Keratinocyte (primary cell): ENCODE results near the gene ERBB4. TPM values are rescaled to one million over a fixed set of nuclear protein-coding genes. Genes with fewer than 3 reads are reported as not detected.

Experiments
- DNase-seq: peaks from one replicate; pipeline ENCODE4 v3.0.0-alpha.2; 2011; ENCODE audit warnings: low read depth, missing footprints, low spot score
- FAIRE-seq: peaks from 2 replicates; lab custom pipeline; 2011; peaks lifted over from hg19 to GRCh38; lab: Jason Lieb, UNC
- H2AFZ ChIP-seq: 2 replicates; pipeline ENCODE4 v1.6.0; 2012; ENCODE audit warnings: low read length, control low read depth, inconsistent platforms; ENCODE audit not compliant: control insufficient read depth
- H3K27ac ChIP-seq: 2 replicates; pipeline ENCODE4 v1.5.1; 2011; ENCODE audit warnings: low read length; ENCODE audit not compliant: control insufficient read depth, insufficient read depth
- H3K27me3 ChIP-seq: 3 replicates; pipeline ENCODE4 v1.6.0; 2011; ENCODE audit warnings: low read length; ENCODE audit not compliant: control insufficient read depth, insufficient read depth; ENCODE audit errors: extremely low read depth
- H3K36me3 ChIP-seq, 2 experiments: 2 replicates in 1 of 2; 3 replicates in 1 of 2; pipeline ENCODE4 v1.5.1; 2011; ENCODE audit warnings: low read length in 2 of 2, mild to moderate bottlenecking in 1 of 2; ENCODE audit not compliant: control insufficient read depth in 2 of 2, insufficient read depth in 2 of 2; ENCODE audit errors: extremely low read depth in 1 of 2
- H3K4me1 ChIP-seq: 3 replicates; pipeline ENCODE4 v1.5.1; 2011; ENCODE audit warnings: low read length; ENCODE audit not compliant: control insufficient read depth, insufficient read depth; ENCODE audit errors: extremely low read depth
- H3K4me2 ChIP-seq: 3 replicates; pipeline ENCODE4 v1.6.0; 2011; ENCODE audit warnings: low read depth, low read length; ENCODE audit not compliant: control insufficient read depth, insufficient read depth; ENCODE audit errors: extremely low read depth
- H3K4me3 ChIP-seq, 3 experiments: fragments of 200-600 bp in 1 of 3; sonication (generic) in 1 of 3; 2 replicates in 2 of 3; 3 replicates in 1 of 3; pipeline ENCODE4 v1.5.1; 2011 to 2016; ENCODE audit warnings: low read length in 3 of 3, mild to moderate bottlenecking in 3 of 3, control low read depth in 2 of 3, inconsistent platforms in 1 of 3, low read depth in 1 of 3, mixed read lengths in 1 of 3, mixed run types in 1 of 3, moderate library complexity in 1 of 3; ENCODE audit not compliant: control insufficient read depth in 2 of 3, insufficient read depth in 2 of 3; ENCODE audit errors: extremely low read depth in 1 of 3
- H3K79me2 ChIP-seq: 2 replicates; pipeline ENCODE4 v1.6.0; 2012; ENCODE audit warnings: low read length; ENCODE audit not compliant: control insufficient read depth, insufficient read depth
- H3K9ac ChIP-seq: 3 replicates; pipeline ENCODE4 v1.6.0; 2011; ENCODE audit warnings: low read length; ENCODE audit not compliant: control insufficient read depth, insufficient read depth; ENCODE audit errors: extremely low read depth
- H3K9me1 ChIP-seq: 3 replicates; pipeline ENCODE4 v1.6.0; 2011; ENCODE audit warnings: low read length; ENCODE audit not compliant: control insufficient read depth, insufficient read depth; ENCODE audit errors: extremely low read depth
- H3K9me3 ChIP-seq: 2 replicates; pipeline ENCODE4 v1.5.1; 2012; ENCODE audit warnings: low read depth, low read length; ENCODE audit not compliant: control insufficient read depth
- H4K20me1 ChIP-seq: 3 replicates; pipeline ENCODE4 v1.6.0; 2011; ENCODE audit warnings: low read length; ENCODE audit not compliant: control insufficient read depth, insufficient read depth; ENCODE audit errors: extremely low read depth
- CTCF ChIP-seq, 3 experiments: IDR thresholded peaks in 1 of 3; conservative IDR thresholded peaks in 1 of 3; optimal IDR thresholded peaks in 1 of 3; 2 replicates in 2 of 3; 3 replicates in 1 of 3; pipeline versions ENCODE3 to v1.5.1; 2011; ENCODE audit warnings: low read length in 3 of 3, mild to moderate bottlenecking in 3 of 3, moderate library complexity in 2 of 3, control low read depth in 1 of 3, inconsistent platforms in 1 of 3; ENCODE audit not compliant: insufficient read depth in 2 of 3; ENCODE audit errors: extremely low read depth in 1 of 3
- EZH2 ChIP-seq: IDR thresholded peaks from one replicate; pipeline ENCODE4 v1.6.1; 2012; ENCODE audit warnings: inconsistent platforms, mild to moderate bottlenecking, low read length, moderate library complexity
- dilution Hi-C: fragments of 300-500 bp; cut with MboI; formaldehyde crosslinking; loops from one replicate; pipeline ENCODE4 v1.7.0; 2020; ENCODE audit warnings: low sequenced_read_pairs; ENCODE audit not compliant: extremely low pct_ligation_motif_present
- polyA plus RNA-seq, 5 experiments: library from polyadenylated mRNA; depleted of rRNA in 3 of 5; stranded (reverse) in 3 of 5; stranded (forward) in 1 of 5; unstranded in 1 of 5; fragments of >200 nt; gene quantifications; 1 replicate in 1 of 5; 2 replicates in 3 of 5; 3 replicates in 1 of 5; pipeline versions ENCODE4 v1.2.1 to v1.2.3, GENCODE V29; 2011 to 2012; ENCODE audit warnings: missing spikeins in 2 of 5, low read depth in 1 of 5, low replicate concordance in 1 of 5

Gene ERBB4
- polyA plus RNA-seq, 1 donor (not counting 4 experiments of a cell fraction or from before 2014, with no cell fraction given) = 0.01 TPM

- Histone ChIP-seq H3K9ac (no peak overlapping the region), H3K4me2 (no peak overlapping the region), H3K9me1 (no peaks in the 10 kb centered on the region), H3K9me3 (no peaks in the 10 kb centered on the region), H3K79me2 (no peaks in the 10 kb centered on the region), H3K27me3 (no peaks in the 10 kb centered on the region), H4K20me1 (no peaks in the 10 kb centered on the region), H3K27ac (no peak overlapping the region), H3K4me3 (no peak overlapping the region), H3K36me3 (no peaks in the 10 kb centered on the region), H2AFZ (no peak overlapping the region), H3K4me1 (no peaks in the 10 kb centered on the region)
- dilution Hi-C loops = no loop called here
- DNase-seq (no peak), FAIRE-seq (no peak)
- no peak for TF ChIP-seq CTCF (optimal IDR thresholded peaks at IDR 0.05 in 1 of 3, IDR thresholded peaks at IDR 0.05 in 1 of 3, conservative IDR thresholded peaks at IDR 0.05 in 1 of 3; ENCODE audit: extremely low read depth in 1 of 3, insufficient read depth in 2 of 3, low read length in 3 of 3)
- no peak for TF ChIP-seq EZH2
Observed at GRCh38 chr2:211822686-211823335, 715.8 kb downstream of the ERBB4 start.

GRCh38 chr2:211816754-211817153 is 721.8 kb downstream of the ERBB4 start:
- Histone ChIP-seq H3K9me3 (no peaks in the 10 kb centered on the region), H4K20me1 (no peaks in the 10 kb centered on the region), H3K9ac (no peak overlapping the region), H3K4me1 (no peaks in the 10 kb centered on the region), H3K9me1 (no peaks in the 10 kb centered on the region), H3K79me2 (no peaks in the 10 kb centered on the region), H3K27ac (no peak overlapping the region), H3K4me2 (no peak overlapping the region), H3K4me3 (no peak overlapping the region), H3K36me3 (no peaks in the 10 kb centered on the region), H3K27me3 (no peaks in the 10 kb centered on the region), H2AFZ (no peak overlapping the region)
- no peak for FAIRE-seq
- dilution Hi-C loops = no loop called here
- no peak for DNase-seq
- TF ChIP-seq CTCF (optimal IDR thresholded peaks at IDR 0.05 in 1 of 3, IDR thresholded peaks at IDR 0.05 in 1 of 3, conservative IDR thresholded peaks at IDR 0.05 in 1 of 3; ENCODE audit: extremely low read depth in 1 of 3, insufficient read depth in 2 of 3, low read length in 3 of 3) (no peak), EZH2 (no peak)
